ENCODE data around the gene ANK2.

- TF ChIP-seq CTCF (IDR thresholded peaks at IDR 0.05 in 8 of 11, conservative IDR thresholded peaks at IDR 0.05 in 3 of 11) (no peak), POLR2AphosphoS5 (IDR thresholded peaks at IDR 0.05) (no peak)
Observed at GRCh38 chr4:113288696-113289095, 239.2 kb downstream of the ANK2 start.
